Stomach (tissue), 4 donors: ENCODE measurements around the gene ETV6.

Experiments
- CTCF ChIP-seq, 7 experiments: fragments of 450-650 bp in 4 of 7; fragments of 200-600 bp in 3 of 7; sonication (generic) in 3 of 7; IDR thresholded peaks; one replicate each; pipeline ENCODE4 v1.5.1; 2016 to 2019; ENCODE audit warnings: antibody characterized with exemption in 7 of 7, control low read depth in 2 of 7, mild to moderate bottlenecking in 1 of 7
- EP300 ChIP-seq: sonication (generic); formaldehyde crosslinking; IDR thresholded peaks from one replicate; pipeline ENCODE4 v1.6.1; 2017; ENCODE audit warnings: antibody characterized with exemption

GRCh38 chr12:11757531-11757930 lies 108.1 kb downstream of the ETV6 start:
- TF ChIP-seq EP300 (no peak), CTCF (IDR thresholded peaks at IDR 0.05) (no peak)
